Natural killer cell treated with Interleukin-12 subunit alpha and Interleukin-12 subunit beta and Interleukin-15 and Interleukin-18, amount 100 ng/mL, for 72 hours (primary cell): ENCODE measurements around the gene ZNF766. TPM values are rescaled to one million over a fixed set of nuclear protein-coding genes. Genes with fewer than 3 reads are reported as not detected.

ENCODE experiments used
- total RNA-seq, 2 donors: library from RNA; stranded (reverse); gene quantifications; one replicate each; pipeline ENCODE4 v1.2.3, GENCODE V29; 2022

The ZNF766 gene
- total RNA-seq, 2 donors from 2014 or later = 13.3 to 18.1 TPM

Other genes starting within 250 kb of the ZNF766 start
- gene ZNF614, start 241.2 kb upstream of the ZNF766 start, total RNA-seq = 10 to 100 TPM in 1 of 2 donors, 1 to 10 TPM in 1; 7.2 to 14.7 TPM
- gene ZNF432, start 220.7 kb upstream of the ZNF766 start, total RNA-seq = 10 to 100 TPM; 14.6 to 22.5 TPM
- gene ZNF841, start 173.8 kb upstream of the ZNF766 start, total RNA-seq = 10 to 100 TPM; 36.5 to 43.0 TPM
- gene ZNF616, start 129.6 kb upstream of the ZNF766 start, total RNA-seq = 1 to 10 TPM; 4.8 to 7.8 TPM
- 10 to 100 TPM in 1 of 2 donors, 1 to 10 TPM in 1; 8.3 to 12.9 TPM for gene ZNF836, start 98.0 kb upstream of the ZNF766 start, total RNA-seq
- gene PPP2R1A, start 79.5 kb upstream of the ZNF766 start, total RNA-seq = 100 to 1,000 TPM; 241 to 252 TPM
- gene ZNF480, start 27.6 kb downstream of the ZNF766 start, total RNA-seq = 10 to 100 TPM in 1 of 2 donors, 1 to 10 TPM in 1; 7.0 to 11.2 TPM
- under 1 TPM; 0.36 to 0.74 TPM for gene ZNF610, start 66.7 kb downstream of the ZNF766 start, total RNA-seq
- 10 to 100 TPM in 1 of 2 donors, 1 to 10 TPM in 1; 6.1 to 13.7 TPM for gene ZNF880, start 100.3 kb downstream of the ZNF766 start, total RNA-seq
- 10 to 100 TPM in 1 of 2 donors, 1 to 10 TPM in 1; 8.3 to 12.6 TPM for gene ZNF528, start 128.3 kb downstream of the ZNF766 start, total RNA-seq
- not detected for gene ZNF534, start 159.6 kb downstream of the ZNF766 start, total RNA-seq
- 1 to 10 TPM in 1 of 2 donors, under 1 TPM in 1; 1.00 to 1.1 TPM for gene ZNF578, start 184.0 kb downstream of the ZNF766 start, total RNA-seq